ENCODE results near the gene CCN5. TPM values are rescaled to one million over a fixed set of nuclear protein-coding genes. Genes with fewer than 3 reads are reported as not detected.

Gene CCN5
- total and polyA plus RNA-seq, 2 experiments from 2014 or later: 0.20 TPM; not detected in 1

DNA sequence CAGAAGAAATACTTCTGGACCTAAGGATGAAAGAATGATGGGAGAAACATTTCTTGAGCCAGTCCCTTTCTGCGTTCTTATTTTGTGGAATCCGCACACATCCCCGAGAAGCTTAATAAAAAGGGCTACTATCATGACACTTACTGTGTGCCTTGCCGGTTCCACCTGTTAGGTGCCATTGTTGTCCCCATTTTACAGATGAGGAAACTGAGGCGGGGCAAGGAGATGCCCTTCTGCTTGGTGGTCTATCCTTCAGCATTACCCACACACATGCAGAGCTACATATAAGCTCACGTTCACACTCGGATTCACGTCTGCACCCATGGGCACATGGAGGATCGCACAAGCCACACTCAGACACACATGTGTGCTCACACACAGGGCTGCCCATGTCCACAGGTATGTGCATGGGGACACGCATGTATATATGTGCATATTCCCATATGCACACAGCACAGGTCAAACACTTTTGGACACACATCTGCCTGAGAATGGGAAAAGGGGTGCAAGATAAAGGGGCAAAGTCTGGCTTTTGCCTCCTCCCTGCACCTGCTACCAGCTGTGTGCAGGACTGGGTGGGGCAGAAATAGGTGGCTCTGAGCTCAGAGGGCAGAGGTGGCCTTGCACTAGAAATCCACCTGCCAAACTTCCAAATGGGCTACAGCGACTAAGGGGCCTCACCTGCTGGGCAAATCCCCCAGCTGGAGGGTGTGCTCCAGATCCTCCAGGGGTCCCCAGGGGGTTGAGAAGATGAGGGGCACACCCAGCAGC, 33.2 kb upstream of the CCN5 start:
- H3K27ac ChIP-seq: no peak overlapping the region
- DNase-seq (ENCODE audit: low read depth in 1 of 2, low spot score in 1 of 2): no peak
- no peaks in the 10 kb centered on the region for H3K36me3 ChIP-seq
- H3K9me3 ChIP-seq (ENCODE audit: low read depth): no peaks in the 10 kb centered on the region
- peaks cover 9% of the 10 kb centered on the region for H3K4me1 ChIP-seq (ENCODE audit: low read depth)
- TF ChIP-seq, protein P1, sequence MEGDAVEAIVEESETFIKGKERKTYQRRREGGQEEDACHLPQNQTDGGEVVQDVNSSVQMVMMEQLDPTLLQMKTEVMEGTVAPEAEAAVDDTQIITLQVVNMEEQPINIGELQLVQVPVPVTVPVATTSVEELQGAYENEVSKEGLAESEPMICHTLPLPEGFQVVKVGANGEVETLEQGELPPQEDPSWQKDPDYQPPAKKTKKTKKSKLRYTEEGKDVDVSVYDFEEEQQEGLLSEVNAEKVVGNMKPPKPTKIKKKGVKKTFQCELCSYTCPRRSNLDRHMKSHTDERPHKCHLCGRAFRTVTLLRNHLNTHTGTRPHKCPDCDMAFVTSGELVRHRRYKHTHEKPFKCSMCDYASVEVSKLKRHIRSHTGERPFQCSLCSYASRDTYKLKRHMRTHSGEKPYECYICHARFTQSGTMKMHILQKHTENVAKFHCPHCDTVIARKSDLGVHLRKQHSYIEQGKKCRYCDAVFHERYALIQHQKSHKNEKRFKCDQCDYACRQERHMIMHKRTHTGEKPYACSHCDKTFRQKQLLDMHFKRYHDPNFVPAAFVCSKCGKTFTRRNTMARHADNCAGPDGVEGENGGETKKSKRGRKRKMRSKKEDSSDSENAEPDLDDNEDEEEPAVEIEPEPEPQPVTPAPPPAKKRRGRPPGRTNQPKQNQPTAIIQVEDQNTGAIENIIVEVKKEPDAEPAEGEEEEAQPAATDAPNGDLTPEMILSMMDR (IDR thresholded peaks at IDR 0.05; ENCODE audit: low read depth, low read length): no peak
- no peaks in the 10 kb centered on the region for H3K27me3 ChIP-seq
- no peak overlapping the region for H3K4me3 ChIP-seq

DNA sequence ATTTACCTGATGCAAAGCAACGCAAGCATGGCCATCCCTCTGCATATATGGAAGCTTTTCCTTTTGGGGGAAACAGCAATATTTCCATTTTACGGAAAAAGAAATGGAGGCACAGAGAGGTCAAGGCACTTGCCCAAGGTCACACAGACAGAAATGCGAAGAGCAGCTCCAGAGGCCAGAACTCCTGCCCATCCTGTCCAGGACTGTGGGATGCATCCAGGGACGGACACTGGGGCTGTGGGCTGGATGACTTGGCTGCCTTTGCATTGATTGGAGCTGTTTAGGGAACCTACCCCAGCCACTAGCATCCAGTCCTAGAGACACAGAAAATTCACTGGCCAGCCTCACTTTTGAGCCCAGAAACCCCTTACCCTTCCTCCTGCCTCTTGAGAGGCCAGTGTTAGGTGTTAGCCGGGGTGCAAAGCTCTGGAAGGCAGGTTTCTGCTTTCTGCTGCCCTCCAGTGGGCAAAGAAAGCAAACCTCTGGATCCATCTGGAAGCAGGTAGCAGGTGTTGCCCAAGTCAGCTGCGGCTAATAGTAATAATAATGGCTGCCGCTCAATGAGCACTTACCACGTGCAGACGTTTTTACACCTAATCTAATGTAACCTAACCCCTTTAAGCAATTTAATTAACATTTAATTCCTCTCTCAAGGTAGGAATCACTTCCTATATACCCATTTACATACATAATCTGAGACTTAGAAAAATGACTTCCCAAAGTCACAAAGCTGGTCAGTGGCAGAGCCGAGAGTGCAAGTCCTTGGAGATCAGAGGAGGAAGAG, 31.7 kb upstream of the CCN5 start:
- H3K9me3 ChIP-seq (ENCODE audit: low read depth): no peaks in the 10 kb centered on the region
- peaks cover 9% of the 10 kb centered on the region for H3K4me1 ChIP-seq (ENCODE audit: low read depth)
- no peaks in the 10 kb centered on the region for H3K36me3 ChIP-seq
- H3K27ac ChIP-seq: no peak overlapping the region
- no peaks in the 10 kb centered on the region for H3K27me3 ChIP-seq
- peak; percentile 64 to 73 for DNase-seq (ENCODE audit: low read depth in 1 of 2, low spot score in 1 of 2)
- no peak overlapping the region for H3K4me3 ChIP-seq
- TF ChIP-seq, protein P1 (IDR thresholded peaks at IDR 0.05; ENCODE audit: low read depth, low read length): peak; percentile 75

DNA sequence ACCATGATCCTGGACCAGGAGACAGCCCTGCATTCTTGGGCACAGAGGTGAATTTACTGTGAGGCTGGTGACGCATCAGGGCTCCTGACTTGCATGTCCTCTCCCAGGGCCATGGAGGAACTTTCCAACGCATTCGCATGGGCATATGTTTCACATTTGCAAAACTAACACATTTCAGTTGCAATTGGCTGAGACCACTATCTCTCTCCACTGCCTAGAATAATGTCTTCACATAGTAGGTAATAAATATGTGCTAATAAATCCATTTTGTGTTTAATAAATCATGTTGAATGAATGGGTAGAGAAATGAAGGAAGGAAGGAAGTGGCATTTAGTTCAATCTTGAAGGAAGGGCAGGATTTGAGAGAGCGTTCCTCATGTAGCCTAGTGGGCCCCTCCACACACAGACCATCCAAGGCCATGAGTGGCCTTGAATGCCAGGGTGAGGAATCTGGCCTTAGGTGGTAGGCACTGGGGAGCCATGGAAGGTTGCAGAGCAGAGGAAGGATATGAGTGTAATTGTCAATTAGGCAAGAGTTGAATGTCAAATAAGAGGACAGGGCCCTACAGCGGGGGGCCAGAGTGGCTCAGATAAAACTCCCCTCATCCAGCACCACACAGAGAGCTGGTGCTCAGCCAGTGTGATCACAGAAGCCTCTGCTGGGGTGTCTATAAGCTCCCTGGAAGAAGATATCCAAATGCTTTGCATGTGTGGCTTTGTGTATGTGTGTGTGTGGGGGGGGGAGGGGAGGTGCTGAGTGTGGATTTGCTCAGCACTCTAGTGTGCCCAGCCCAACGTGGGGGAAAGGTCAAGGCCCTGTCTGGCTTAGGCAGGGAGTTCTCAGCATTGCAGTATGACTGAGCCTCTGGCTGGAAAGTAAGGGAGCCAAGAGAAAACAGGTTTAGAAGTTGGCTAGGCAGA, 30.9 kb upstream of the CCN5 start:
- DNase-seq (ENCODE audit: low read depth in 1 of 2, low spot score in 1 of 2): no peak
- H3K27me3 ChIP-seq: no peaks in the 10 kb centered on the region
- H3K36me3 ChIP-seq: no peaks in the 10 kb centered on the region
- H3K27ac ChIP-seq: no peak overlapping the region
- H3K9me3 ChIP-seq (ENCODE audit: low read depth): no peaks in the 10 kb centered on the region
- H3K4me3 ChIP-seq: no peak overlapping the region
- TF ChIP-seq, protein P1 (IDR thresholded peaks at IDR 0.05; ENCODE audit: low read depth, low read length): no peak
- no peaks in the 10 kb centered on the region for H3K4me1 ChIP-seq (ENCODE audit: low read depth)

DNA sequence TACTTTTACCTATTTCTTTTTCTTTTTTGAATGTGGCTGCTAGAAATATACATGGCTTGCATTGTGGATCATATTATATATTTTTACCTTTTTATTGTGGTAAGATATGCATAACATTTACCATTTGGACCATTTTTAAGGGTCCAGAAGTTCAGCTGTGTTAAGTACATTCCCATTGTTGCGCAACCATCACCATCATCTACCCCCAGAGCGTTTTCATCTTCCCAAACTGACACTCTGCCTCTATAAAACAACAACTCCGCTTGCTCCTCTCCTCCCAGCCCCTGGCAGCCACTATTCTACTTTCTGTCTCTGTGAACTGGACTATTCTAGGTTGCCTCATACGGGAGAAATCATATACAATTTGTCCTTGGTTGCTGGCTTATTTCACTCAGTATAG, 28.2 kb upstream of the CCN5 start:
- Histone ChIP-seq H3K36me3 (no peaks in the 10 kb centered on the region), H3K27ac (no peak overlapping the region), H3K4me3 (no peak overlapping the region), H3K9me3 (ENCODE audit: low read depth) (no peaks in the 10 kb centered on the region), H3K27me3 (no peaks in the 10 kb centered on the region), H3K4me1 (ENCODE audit: low read depth) (no peaks in the 10 kb centered on the region)
- TF ChIP-seq, protein P1 (IDR thresholded peaks at IDR 0.05; ENCODE audit: low read depth, low read length): no peak
- no peak for DNase-seq (ENCODE audit: low read depth in 1 of 2, low spot score in 1 of 2)

DNA sequence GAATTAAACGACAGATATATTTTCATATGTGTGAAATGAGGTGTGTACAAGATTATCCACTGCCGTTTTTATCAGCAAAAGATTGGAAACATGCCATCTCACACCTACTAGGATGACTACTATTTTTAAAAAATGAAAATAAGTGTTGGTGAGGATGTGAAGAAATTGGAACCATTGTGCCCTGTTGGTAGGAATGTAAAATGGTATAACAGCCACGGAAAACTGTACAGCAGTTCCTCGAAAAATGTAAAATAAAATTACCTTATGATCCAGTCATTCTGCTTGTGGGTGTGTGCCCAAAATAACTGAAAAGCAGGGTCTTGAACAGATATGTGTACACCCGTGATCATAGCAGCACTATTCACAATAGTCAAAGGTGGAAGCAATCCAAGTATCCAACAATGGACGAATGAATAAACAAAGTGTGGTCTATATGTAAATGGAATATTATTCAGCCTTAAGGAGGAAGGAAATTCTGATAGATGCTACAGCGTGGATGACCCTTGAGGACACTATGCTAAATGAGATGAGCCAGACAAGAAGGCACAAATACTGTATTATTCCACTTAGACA, 27.0 kb upstream of the CCN5 start:
- Histone ChIP-seq H3K9me3 (ENCODE audit: low read depth) (no peaks in the 10 kb centered on the region), H3K36me3 (no peaks in the 10 kb centered on the region), H3K27me3 (no peaks in the 10 kb centered on the region), H3K27ac (no peak overlapping the region), H3K4me3 (no peak overlapping the region), H3K4me1 (ENCODE audit: low read depth) (no peaks in the 10 kb centered on the region)
- TF ChIP-seq, protein P1 (IDR thresholded peaks at IDR 0.05; ENCODE audit: low read depth, low read length): peak; percentile 9
- no peak for DNase-seq (ENCODE audit: low read depth in 1 of 2, low spot score in 1 of 2)
